ENCODE measurements around the gene YEATS2.

The YEATS2 gene

GRCh38 chr3:183812761-183813445, 115.3 kb downstream of the YEATS2 start:
- DNase-seq (ENCODE audit: low read depth): no peak

GRCh38 chr3:183814240-183814639, 116.6 kb downstream of the YEATS2 start:
- no peak for DNase-seq (ENCODE audit: low read depth)

GRCh38 chr3:183815563-183815940, 118.0 kb downstream of the YEATS2 start:
- DNase-seq (ENCODE audit: low read depth): no peak

GRCh38 chr3:183815951-183816475, 118.4 kb downstream of the YEATS2 start:
- no peak for DNase-seq (ENCODE audit: low read depth)

- DNase-seq (ENCODE audit: low read depth): no peak
These were observed 119.3 kb downstream of the YEATS2 start for GRCh38 chr3:183816681-183817510.

- no peak for DNase-seq (ENCODE audit: low read depth)
These were observed 120.0 kb downstream of the YEATS2 start for GRCh38 chr3:183817639-183818038.

- no peak for DNase-seq (ENCODE audit: low read depth)
These were observed 120.5 kb downstream of the YEATS2 start for GRCh38 chr3:183818041-183818620.

GRCh38 chr3:183818706-183819624, 121.4 kb downstream of the YEATS2 start:
- DNase-seq (ENCODE audit: low read depth): no peak

GRCh38 chr3:183819831-183820230, 122.2 kb downstream of the YEATS2 start:
- DNase-seq (ENCODE audit: low read depth): no peak

- no peak for DNase-seq (ENCODE audit: low read depth)
These were observed 125.0 kb downstream of the YEATS2 start for GRCh38 chr3:183822631-183823030.

GRCh38 chr3:183823963-183824362, 126.4 kb downstream of the YEATS2 start:
- DNase-seq (ENCODE audit: low read depth): no peak

GRCh38 chr3:183824761-183825455, 127.3 kb downstream of the YEATS2 start:
- peak; percentile 4 for DNase-seq (ENCODE audit: low read depth)

- DNase-seq (ENCODE audit: low read depth): peak; percentile 11
These were observed 128.0 kb downstream of the YEATS2 start, which contains the start of gene MAP6D1 for GRCh38 chr3:183825456-183826161. Gene MAP6D1 (minus strand): TSS chr3:183825577. CDS start chr3:183825547, 30 bp downstream.

- DNase-seq (ENCODE audit: low read depth): no peak
These were observed 129.1 kb downstream of the YEATS2 start for GRCh38 chr3:183826448-183827250.

GRCh38 chr3:183827809-183828537, 130.4 kb downstream of the YEATS2 start:
- no peak for DNase-seq (ENCODE audit: low read depth)

GRCh38 chr3:183828538-183828870, 130.9 kb downstream of the YEATS2 start:
- no peak for DNase-seq (ENCODE audit: low read depth)

GRCh38 chr3:183829466-183829865, 131.9 kb downstream of the YEATS2 start:
- no peak for DNase-seq (ENCODE audit: low read depth)

GRCh38 chr3:183830187-183830586, 132.6 kb downstream of the YEATS2 start:
- no peak for DNase-seq (ENCODE audit: low read depth)

GRCh38 chr3:183833516-183833915, 135.9 kb downstream of the YEATS2 start:
- DNase-seq (ENCODE audit: low read depth): no peak

All from activated T-helper 9 cell treated with anti-CD3 and anti-CD28 coated beads, Interleukin-2, amount 50 U/mL, for 16 hours (primary cell).